GM03348 (cell line): Measurements from ENCODE around the gene SAE1.
"Not testable (repeated sequence)": the region's sequence is repeated elsewhere in the genome, so short reads cannot be mapped to it uniquely, and the experiment has no call there.

Experiments used
- DNase-seq: peaks from one replicate; pipeline ENCODE4 v3.0.0; 2012; ENCODE audit warnings: low spot score

The SAE1 gene

DNA sequence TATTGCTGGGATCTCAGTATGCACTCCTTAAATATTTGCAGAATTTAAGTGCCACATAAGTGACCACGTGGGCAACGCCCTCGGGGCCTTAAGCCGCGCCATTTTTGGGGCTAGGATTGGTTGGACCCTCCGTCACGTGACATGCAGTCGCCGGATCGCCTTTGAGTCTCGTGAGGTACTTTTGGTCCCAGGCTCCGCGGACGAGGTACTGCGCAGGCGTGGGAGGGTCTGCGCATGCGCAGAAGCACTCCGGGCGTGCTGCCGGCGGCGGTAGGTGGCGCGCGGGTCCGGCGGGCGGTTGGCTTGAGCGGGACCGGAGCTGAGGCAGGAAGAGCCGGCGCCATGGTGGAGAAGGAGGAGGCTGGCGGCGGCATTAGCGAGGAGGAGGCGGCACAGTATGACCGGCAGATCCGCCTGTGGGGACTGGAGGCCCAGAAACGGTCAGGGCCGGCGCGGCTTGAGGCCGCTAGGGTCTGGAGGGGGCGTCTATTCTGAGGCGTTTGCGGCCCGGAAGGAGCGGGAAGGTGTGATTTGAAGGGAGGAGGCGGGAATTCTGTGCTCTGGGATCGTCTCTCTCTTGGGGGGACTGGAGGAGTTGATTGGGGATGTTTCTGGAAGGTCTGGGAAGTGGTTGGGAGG, at the start of gene SAE1:
SAE1 (plus strand) TSS at position 247 of the 639 bp plus-strand sequence; CDS start at position 343, 96 bp downstream.
- peak; percentile 98 for DNase-seq

DNA sequence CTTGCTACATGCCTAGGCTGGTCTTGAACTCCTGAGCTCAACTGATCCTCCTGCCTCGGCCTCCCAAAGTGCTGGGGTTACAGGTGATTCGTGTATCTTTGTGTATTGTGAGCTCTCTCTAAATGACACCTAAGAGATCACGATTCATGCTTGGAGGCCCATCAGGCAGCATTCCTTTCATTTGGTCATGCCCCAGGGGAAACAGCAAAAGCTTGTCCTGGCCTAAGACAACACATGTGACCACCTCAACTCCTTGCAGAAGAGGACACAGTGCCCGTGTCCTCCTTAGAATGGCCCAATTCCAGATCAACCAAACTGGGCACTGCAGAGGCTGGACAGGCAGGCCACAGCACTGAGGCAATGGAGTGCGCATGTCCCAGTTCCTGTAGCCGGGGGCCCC, 49.5 kb upstream of the SAE1 start:
- DNase-seq, result no peak

DNA sequence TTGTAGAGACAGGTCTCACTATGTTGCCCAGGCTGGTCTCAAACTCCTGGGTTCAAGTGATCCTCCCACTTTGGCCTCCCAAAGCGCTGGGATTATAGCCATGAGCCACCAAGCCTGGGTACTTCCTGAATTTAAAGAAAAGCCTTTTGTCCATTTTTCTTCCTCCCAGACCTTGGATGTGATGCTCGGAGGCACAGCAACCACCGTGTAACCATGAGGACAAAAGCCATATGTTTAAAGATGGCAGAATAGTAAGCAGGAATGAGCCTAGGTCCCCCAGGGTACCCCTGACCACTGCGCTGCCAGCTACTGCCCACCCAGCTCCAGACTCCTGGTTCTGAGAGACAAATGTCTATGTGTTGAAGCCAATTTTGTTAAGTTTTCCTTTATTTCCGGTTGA, 48.1 kb upstream of the SAE1 start:
- no peak for DNase-seq

DNA sequence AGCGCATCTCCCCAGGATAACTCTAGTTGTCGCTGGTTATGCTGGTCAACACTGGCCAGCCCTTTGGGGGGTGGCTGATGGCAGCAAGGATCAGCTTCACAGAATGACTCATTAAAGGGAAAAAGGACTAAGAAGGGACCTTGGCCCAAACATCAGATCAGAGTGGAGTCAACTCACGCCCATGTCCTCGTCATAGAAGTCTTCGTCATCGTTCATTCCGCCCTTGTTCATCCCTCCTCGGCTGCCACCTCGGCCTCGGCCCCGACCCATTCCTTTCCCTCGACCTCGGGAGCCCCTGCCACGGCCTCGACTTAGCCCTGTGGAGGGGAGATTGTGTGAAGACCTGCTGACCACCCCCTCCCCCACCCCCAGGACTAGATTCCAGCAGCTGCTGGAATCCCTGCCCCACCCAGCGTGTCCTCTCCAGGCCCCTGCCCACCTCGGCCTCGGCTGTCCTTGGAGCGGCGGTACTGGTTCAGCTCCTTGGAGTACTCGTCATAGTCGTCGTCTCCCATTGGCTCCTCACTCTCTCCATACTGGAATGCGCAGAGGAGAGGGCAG, 45.7 kb upstream of the SAE1 start:
- no peak for DNase-seq

DNA sequence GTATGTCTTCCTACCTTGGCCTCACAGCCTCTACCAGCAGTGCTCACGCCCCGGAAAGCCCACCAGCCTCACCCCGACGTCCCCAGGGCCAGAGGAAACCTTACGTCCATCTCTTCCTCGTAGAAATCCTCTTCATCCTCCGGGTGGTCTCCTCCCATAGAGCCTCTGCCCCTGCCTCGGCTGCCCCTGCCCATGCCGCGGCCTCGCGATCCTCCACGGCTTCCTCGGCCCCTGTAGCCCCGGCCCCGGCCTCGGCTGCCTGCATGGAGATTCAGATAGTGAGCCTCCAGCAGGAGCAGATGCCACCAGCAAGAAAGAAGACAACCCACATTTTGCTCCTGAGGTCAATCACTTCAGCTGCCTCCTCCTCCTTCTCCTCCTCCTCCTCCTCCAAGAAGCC, 44.4 kb upstream of the SAE1 start:
- no peak for DNase-seq

DNA sequence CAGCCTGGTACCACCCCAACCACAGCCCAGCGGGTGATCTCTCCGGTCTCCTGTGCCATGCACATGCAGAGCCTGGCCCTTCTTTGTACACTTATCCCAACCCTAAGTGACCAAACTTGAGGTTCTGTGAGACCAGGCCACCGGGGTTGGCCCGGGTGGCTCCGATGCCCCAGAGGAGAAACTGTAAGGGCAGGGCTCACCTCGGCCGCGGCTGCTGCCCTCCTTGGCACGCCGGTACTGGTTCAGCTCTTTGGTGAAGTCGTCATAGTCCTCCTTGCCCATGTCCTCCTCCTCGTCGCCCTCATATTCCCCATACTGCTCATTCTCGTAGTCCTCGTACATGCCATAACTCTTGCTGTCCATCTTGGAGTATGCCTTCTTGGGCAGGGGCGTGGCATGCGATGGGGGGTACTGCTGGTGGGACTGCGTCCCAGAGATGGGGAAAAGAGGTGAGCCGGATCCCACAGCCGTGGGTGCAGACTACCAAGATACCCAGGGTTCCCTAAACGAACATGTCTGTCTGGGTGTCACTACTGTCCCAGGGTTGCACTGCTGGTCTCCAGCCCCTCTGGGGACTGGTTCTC, 40.8 kb upstream of the SAE1 start:
- no peak for DNase-seq

DNA sequence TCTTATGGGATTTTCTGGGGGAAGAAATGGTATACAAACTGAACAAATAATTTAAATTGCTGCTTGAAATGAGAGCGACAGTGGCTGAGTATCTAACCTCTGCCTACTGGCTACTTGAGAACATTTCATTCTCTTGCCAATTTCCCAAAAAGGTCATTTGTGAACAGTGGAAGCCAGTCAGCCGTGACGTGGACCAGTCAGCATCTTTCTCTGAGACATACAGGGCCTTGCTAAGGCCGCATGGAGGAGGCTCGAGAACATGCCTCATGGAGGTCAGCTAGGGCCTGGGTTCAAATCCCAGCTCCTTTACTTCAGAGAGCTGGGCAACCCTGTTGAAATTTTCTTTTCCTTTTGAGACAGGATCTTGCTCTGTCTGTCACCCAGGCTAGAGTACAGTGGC, 37.4 kb upstream of the SAE1 start:
- DNase-seq, result no peak

DNA sequence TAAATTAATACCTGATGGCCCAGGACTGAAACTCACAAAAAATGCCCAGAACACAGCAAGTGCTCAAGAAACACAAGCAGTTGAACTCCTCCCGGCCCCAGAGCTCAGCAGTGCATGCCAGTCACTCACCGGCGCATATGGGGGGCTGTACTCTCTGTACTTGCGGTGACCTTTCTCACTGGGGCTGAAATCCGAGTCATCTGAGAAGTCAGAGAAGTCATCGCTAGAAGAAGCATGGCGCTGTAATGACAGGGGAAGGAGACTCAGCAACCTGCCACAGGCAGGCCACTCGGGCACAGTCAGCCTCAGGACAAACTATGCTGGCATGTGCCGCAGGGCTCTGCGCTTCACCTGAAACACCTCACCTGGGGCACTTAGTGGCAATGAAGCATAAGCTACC, 36.8 kb upstream of the SAE1 start:
- DNase-seq, result no peak

DNA sequence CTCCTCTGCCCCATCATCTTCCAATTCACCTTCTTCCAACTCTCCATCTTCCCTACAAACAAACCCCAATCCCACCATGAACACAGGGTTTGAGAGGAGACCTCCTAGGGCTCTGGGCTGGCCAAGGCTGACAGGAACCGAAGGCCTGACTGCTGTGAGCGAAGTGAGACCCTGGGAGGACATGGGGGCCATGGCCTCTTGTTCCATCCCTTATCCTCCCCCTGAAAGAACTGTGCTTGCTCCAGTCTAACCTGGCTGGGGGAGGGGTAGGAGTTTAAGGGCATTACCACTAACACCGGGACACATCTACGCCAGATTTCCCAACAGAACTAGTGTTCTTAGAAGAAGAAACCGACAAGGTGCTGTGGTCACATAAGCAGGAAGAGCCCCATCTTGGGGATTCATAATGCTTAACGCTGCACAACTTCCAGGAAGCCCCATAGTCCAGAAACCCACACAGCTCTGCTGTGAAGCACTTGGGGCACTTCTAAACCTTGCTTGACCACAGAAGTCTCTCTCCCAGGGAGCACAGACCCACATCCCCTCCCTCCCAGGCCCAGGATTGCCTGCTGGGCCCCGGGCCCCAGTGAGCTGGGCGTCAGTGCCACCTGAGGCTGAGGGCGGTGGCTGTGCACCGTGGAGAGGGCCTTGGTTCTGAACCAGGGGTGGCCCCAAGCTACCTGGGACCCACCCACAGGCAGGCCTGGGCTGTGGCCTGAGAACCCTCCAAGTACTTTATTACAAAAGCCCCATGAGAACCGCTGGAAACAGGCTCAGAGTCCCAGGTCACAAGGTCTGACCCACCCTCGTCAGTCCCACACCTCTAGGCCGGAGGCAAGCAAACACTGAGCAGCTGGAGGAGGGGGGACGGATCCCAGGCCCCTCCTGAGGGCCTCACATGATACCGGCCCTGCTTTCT, 35.8 kb upstream of the SAE1 start:
- DNase-seq, result no peak

DNA sequence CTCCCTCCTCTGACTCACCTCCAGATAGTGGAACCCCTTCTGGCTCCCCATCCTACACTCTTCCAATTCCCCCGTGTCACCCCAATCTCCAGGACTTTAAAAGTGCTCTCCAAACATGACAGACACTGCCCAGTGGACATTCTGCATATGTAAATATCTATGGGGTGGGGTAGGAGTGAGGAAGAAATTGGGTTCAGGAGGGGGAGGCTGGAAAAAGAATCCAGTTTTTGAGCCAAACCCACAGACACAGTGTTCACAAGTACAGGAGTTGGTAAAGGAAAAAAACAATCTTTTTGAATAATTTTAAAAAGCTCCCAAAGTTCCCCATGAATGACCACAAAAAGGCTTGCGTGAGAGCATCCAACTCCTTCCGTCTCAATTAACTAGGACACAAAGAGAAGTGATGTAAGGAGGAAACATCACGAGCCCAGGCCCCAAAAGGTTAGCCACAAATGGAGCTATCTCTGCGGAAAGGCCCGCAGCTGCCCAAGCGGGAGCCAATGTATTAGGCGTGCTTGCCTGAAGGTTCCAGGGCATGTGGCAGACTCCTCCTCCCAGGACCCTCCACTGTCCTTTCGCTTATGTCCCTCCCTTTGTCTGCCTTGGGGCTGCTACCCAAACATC, 35.0 kb upstream of the SAE1 start:
- no peak for DNase-seq

DNA sequence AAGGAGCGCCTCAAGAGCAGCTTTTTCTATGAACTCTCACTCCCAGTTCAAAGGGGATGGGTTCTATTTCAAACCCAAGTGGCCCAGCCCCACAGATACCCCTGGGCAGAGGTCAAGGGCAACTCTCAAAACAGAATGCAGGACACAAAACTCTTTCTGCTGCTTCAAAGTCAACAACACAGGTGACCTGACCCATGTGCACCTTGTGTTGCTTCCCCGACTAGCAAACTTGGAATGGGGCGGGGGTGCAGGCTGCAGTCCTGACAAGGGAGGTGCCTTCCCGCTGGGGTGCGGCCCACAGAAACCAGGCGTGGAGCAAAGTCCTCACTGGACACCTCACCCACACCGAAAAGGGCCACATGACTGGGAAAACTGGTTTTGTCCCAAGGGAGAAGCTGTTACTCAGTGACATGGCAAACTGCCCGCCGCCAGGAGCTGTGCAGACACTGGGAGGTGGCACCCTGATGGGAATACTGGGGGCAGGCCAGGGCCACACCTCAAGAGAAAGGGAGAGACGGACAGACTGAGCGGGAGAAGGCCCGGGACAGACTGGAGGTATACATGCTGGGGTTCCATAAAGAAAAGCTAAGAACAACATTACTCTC, 34.4 kb upstream of the SAE1 start:
- no peak for DNase-seq

DNA sequence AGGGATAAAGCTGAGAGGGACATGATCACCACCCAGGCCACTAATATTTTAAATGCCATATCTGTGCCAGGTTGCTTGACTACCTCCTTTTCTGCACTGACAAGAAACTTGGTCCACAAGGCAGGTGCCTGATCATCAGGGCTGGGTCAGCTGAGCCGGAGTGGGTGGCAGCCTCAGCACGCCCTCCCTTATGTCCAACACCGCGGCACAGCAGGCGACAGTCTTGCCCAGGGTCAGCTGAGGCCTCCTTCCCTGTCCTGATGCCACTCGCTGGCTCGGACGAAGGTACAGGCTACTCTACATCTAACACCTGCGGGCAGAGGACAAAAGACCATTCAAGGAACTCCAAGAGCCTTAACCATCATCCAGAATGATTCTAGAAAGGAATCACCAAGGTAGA, 33.9 kb upstream of the SAE1 start:
- DNase-seq, result no peak

DNA sequence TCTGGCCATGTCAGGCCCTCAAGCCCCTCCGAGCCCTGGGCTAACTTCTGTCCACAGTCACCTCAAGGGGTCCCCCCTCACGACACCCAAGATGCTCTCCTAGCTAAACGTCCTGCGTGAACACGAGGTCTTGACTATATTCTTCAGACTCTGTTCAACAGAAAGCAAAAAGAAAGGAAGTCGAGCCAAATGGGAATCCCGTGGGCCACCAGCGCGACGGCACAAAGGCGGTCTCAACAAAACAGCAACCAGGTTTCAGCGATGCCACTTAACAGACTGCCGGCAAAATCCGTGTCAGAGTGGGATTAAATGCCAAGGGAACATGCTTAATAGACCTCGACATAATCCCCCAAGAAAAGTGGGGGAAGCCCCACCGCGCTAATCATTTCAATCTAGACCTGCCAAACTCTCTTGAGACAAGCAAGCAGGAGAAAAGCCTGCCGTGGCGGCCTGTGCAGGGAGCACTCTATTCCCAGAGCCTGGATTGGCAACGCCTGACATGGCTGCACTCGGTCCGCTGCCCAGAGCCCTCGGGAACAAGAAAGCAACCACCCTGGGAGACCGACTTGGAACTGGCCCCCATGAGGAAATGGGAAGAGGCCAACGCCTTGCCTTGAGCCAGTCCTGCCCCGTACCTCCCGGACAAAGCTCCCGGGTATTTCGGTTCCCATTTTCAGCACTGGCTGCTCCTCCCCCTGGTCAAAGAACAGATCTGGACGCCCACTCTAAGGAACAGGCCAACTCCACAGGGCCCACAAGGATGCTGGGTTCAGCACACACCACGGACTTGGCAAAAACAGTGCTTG, 33.0 kb upstream of the SAE1 start:
- DNase-seq, result peak; percentile 53

DNA sequence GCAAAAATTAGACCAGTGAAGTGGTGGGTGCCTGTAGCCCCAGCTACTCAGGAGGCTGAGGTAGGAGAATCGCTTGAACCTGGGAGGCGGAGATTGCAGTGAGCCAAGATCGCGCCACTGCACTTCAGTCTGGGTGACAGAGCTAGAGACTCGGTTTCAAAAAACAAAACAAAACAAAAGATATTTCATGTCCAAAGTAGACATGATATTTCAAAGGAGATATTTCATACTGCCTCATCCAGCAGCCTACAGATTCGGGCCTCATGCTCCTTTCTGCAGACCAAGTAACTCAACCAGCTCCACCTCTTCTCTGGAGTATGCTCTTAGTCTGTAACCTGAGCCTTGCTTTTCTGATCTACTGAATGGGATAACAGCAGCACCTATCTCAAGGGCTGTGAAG, 32.0 kb upstream of the SAE1 start:
- no peak for DNase-seq

DNA sequence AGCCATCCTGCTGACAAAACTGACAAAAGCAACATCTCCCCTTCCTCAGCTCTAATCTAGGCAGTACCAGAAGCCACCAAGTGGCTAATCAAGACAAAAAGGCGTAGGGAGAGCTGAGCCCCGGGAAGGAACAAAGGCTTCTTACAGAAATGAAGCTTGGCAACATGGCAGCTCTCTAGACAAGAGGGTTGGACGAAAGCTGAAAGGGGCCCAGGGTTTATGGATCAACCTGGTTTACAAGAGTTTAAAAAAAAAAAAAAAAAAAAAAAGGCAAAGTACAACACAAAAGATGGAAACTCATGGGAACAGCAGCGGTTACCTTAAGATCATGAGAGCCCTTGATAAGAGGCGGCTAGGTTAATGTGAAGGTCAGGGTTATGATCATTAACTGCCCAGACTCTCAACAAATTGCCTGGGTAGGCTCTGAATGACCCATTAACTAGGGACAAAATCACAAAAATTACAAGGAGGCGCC, 31.0 kb upstream of the SAE1 start:
- no peak for DNase-seq

DNA sequence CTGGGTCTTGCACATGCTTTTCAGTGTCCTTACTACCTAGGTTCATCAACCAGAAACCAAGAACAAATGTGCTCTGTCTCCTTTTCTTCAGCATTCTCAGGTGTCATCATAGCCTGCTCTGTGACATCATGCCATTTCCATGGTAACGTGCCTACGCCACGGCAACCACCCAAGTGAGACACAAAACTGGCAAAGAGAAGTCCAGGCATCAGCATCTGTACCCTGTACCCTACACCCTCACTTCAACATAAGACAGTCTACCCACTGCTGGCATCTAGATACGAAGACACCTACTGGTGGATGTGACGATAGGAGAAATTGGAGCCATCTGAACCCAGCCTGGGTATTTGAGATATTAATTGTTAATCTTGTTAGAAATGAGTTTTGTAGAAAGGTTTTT, 30.3 kb upstream of the SAE1 start:
- no peak for DNase-seq

DNA sequence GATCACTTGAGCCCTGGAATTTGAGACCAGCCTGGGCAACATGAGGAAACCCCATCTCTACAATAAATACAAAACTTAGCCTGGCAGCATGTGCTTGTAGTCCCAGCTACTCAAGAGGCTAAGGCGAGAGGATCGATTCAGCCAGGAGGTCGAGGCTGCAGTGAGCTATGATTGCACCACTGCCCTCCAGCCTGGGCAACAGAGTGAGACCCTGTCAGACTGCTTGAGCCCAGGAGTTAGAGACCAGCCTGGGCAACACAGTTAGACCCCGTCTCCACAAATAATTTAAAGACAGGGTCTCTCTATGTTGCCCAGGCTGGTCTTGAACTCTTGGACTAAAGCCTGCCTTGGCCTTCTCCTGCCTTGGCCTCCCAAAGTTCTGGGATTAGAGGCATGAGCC, 29.5 kb upstream of the SAE1 start:
- not testable (repeated sequence) for DNase-seq

DNA sequence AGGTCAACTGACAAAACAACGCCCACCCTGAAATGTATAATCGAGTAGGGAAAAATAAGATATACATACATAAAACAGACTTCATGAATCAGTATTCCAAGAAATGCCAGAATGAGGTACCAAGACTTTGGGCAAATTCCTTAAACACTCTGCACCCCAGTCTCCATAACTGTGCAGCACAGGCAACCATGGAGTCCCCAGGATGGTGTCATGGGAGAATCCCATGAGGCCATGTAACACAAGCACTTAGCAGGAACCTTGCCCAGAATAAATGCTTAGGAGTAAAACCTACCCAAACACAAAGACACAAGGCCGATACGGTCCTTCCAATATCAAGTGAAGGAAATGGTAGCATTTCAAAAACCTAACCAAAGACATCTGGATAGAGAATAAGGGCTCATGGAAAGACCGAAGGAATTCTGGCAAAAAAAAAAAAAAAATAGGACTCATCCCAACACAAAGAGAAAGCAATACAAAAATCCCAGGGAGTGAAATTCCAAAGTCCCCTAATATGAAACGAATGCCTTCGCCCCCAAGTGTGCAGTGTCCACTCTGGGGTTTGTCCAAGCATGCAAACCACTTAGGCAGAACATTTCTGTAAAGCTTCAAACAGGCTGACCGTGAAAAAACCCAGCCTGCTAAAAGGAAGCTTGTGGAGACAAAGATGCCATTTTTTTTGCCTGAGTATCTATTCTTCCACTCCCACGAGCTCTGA, 28.1 kb upstream of the SAE1 start:
- no peak for DNase-seq

DNA sequence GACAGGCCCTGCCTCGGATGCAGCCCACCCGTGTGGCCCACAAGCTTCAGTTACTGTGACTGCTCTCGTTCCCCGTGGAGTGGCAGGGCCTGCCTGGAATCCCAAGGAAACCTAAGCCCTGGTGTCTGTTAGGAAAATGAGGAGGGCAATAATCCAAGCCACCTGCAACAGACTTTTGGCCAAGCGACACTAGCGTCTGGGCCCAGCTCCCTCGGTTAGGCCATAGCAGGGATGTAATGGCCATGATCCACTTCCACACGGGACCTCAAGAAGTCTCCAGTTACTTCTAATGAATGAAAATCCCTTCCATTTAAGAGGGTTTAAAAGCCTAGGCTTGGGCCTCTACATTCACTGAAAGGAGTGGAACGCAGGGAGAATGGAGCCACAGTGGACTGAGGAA, 26.0 kb upstream of the SAE1 start:
- DNase-seq, result no peak

DNA sequence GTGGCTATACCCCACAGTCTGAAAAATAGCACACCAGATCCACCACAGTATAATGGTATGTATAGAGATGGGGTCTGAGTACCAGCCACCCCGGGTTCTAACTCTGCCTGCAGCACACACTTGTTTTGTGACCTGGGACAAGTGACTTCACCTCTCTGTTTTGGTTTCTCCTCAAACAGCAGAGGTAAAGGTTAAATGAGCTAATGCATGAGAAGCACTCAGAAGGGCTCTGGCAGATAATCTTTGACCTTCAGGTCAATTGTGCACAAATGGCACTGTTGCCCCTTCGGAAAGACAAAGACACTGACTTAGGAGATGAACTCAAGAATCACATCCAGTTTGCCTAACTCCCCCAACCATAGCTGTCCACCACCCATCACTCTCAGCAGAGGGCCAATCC, 24.8 kb upstream of the SAE1 start:
- no peak for DNase-seq
